ENCODE results near the gene ANGPTL2. TPM values are rescaled to one million over a fixed set of nuclear protein-coding genes. Genes with fewer than 3 reads are reported as not detected.
A peak's percentile ranks its signal among the peaks of the same experiment; 100 is the strongest.

The ANGPTL2 gene
- total RNA-seq, 1 donor from 2014 or later, result 20.6 TPM

- Mint-ChIP-seq H3K27ac (no peak overlapping the region), H3K4me1 (ENCODE audit: unreplicated experiment) (peaks cover 33% of the 10 kb centered on the region), H3K27me3 (peaks cover 2% of the 10 kb centered on the region), H3K9me3 (no peaks in the 10 kb centered on the region), H3K36me3 (no peaks in the 10 kb centered on the region), H3K4me3 (no peak overlapping the region)
- TF ChIP-seq, protein P1, sequence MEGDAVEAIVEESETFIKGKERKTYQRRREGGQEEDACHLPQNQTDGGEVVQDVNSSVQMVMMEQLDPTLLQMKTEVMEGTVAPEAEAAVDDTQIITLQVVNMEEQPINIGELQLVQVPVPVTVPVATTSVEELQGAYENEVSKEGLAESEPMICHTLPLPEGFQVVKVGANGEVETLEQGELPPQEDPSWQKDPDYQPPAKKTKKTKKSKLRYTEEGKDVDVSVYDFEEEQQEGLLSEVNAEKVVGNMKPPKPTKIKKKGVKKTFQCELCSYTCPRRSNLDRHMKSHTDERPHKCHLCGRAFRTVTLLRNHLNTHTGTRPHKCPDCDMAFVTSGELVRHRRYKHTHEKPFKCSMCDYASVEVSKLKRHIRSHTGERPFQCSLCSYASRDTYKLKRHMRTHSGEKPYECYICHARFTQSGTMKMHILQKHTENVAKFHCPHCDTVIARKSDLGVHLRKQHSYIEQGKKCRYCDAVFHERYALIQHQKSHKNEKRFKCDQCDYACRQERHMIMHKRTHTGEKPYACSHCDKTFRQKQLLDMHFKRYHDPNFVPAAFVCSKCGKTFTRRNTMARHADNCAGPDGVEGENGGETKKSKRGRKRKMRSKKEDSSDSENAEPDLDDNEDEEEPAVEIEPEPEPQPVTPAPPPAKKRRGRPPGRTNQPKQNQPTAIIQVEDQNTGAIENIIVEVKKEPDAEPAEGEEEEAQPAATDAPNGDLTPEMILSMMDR (conservative IDR thresholded peaks at IDR 0.05), result no peak
- no peak for DNase-seq (ENCODE audit: extremely low spot score, unreplicated experiment)
These were observed 6.1 kb upstream of the ANGPTL2 start for GRCh38 chr9:127128341-127129072.

DNA sequence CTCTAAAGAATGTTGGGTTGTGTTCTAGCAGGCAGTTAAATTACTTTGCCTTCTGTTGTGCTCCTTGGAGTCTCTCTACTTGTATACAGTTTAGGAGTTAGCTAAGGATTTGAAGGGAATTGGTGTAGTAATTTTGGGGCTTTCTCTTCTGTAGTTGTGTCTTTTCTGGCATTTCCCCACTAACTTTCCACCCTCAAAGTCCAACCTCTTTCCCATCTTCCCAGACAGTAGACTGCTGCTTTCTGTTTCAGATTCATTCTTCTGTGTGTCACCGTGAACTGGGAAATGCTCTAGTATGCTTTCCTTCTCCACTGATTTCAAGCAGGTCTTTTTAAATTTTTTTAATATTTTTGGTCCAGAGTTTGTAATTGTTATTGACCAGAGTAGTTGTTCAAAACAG is 4.5 kb upstream of the ANGPTL2 start:
- no peak for DNase-seq (ENCODE audit: extremely low spot score, unreplicated experiment)
- no peak overlapping the region for H3K27ac Mint-ChIP-seq
- no peaks in the 10 kb centered on the region for H3K9me3 Mint-ChIP-seq
- H3K4me1 Mint-ChIP-seq (ENCODE audit: unreplicated experiment), result peaks cover 31% of the 10 kb centered on the region
- H3K4me3 Mint-ChIP-seq, result no peak overlapping the region
- peaks cover 4% of the 10 kb centered on the region for H3K27me3 Mint-ChIP-seq
- TF ChIP-seq, protein P1 (conservative IDR thresholded peaks at IDR 0.05), result no peak
- H3K36me3 Mint-ChIP-seq, result no peaks in the 10 kb centered on the region

GRCh38 chr9:127124792-127125191 is 2.4 kb upstream of the ANGPTL2 start:
- DNase-seq (ENCODE audit: extremely low spot score, unreplicated experiment), result no peak
- no peaks in the 10 kb centered on the region for H3K36me3 Mint-ChIP-seq
- TF ChIP-seq, protein P1 (conservative IDR thresholded peaks at IDR 0.05), result no peak
- H3K27me3 Mint-ChIP-seq, result peaks cover 8% of the 10 kb centered on the region
- no peak overlapping the region for H3K4me3 Mint-ChIP-seq
- H3K4me1 Mint-ChIP-seq (ENCODE audit: unreplicated experiment), result peaks cover 18% of the 10 kb centered on the region
- H3K27ac Mint-ChIP-seq, result no peak overlapping the region
- H3K9me3 Mint-ChIP-seq, result no peaks in the 10 kb centered on the region

GRCh38 chr9:127124111-127124531 is 1.7 kb upstream of the ANGPTL2 start:
- DNase-seq (ENCODE audit: extremely low spot score, unreplicated experiment), result no peak
- Mint-ChIP-seq H3K4me1 (ENCODE audit: unreplicated experiment) (peaks cover 17% of the 10 kb centered on the region), H3K4me3 (peak overlapping the region; percentile 29), H3K36me3 (no peaks in the 10 kb centered on the region), H3K27ac (no peak overlapping the region), H3K27me3 (peaks cover 8% of the 10 kb centered on the region), H3K9me3 (no peaks in the 10 kb centered on the region)
- TF ChIP-seq, protein P1 (conservative IDR thresholded peaks at IDR 0.05), result no peak

DNA sequence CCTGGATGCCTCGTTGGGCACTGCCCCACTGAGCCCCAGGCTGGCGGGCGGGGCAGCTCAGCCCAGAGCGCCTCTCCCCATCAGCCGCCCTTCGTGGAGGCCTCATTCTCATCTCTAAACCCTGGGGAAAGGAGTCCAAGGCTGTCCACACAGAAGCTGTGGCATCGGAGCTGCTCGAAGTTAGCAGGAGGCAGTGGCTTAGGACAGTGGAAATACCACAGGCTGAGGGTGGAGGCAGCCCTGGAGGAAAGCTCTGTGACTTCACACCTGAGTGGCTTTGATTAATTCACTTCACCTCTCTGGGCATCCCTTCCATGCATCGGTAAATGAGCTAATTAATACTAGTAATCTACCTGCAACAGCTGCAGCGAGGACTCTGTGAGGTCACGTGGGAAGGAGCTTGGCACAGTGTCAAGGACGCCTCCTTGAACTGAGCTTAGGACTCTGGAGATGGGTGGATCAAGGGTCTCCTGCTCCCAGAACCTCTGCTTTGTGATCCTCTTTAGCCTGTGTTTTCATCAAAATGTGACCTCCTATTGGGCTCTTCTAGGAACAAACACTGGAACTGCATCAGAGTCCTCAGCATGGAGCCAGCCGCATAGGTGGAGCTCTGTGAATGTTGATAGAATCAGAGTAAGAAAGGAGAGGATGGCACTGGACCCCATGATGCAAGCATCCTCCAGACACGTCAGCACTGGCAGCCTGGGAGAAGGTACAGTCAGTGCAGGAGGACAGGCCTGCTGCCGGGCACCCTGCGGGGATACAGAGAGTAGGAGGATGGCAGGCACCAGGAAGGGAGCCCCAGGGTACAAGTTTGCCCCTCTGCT is 842 bp upstream of the ANGPTL2 start:
- Mint-ChIP-seq H3K27ac (peak overlapping the region; percentile 46), H3K4me3 (peak overlapping the region; percentile 91), H3K27me3 (peaks cover 8% of the 10 kb centered on the region), H3K9me3 (no peaks in the 10 kb centered on the region), H3K36me3 (no peaks in the 10 kb centered on the region), H3K4me1 (ENCODE audit: unreplicated experiment) (peaks cover 21% of the 10 kb centered on the region)
- TF ChIP-seq, protein P1 (conservative IDR thresholded peaks at IDR 0.05), result no peak
- no peak for DNase-seq (ENCODE audit: extremely low spot score, unreplicated experiment)
